ENCODE results near the gene NPPA. TPM values are rescaled to one million over a fixed set of nuclear protein-coding genes. Genes with fewer than 3 reads are reported as not detected.

Gene NPPA
- polyA plus RNA-seq, 1 of the 3 experiments (the other 2 are of a cell fraction) = not detected

- ChIA-PET CTCF (no interaction called here), POLR2A (no interaction called here)
- Histone ChIP-seq H3K9ac (no peak overlapping the region), H3K79me2 (ENCODE audit: insufficient read depth) (peaks cover 46% of the 10 kb centered on the region), H3K9me3 (no peaks in the 10 kb centered on the region), H2AFZ (ENCODE audit: low read depth) (no peak overlapping the region), H3K9me2 (no peaks in the 10 kb centered on the region), H3F3A (replicated peaks; ENCODE audit: insufficient read depth) (no peaks in the 10 kb centered on the region), H3K4me2 (no peak overlapping the region), H4K20me1 (ENCODE audit: insufficient read depth) (peaks cover 4% of the 10 kb centered on the region; the same call in 1 of the 2 replicates), H3K4me1 (ENCODE audit: control insufficient read depth in 1 of 2, insufficient read depth in 2 of 2, low read depth in 1 of 2, low read length in 1 of 2) (peaks cover 0 to under 1% of the 10 kb centered on the region in 2 experiments; a peak in 1 of 4 replicates), H3K27me3 (ENCODE audit: insufficient read depth) (no peaks in the 10 kb centered on the region), H3K36me3 (replicated peaks in 1 of 2; ENCODE audit: control insufficient read depth in 1 of 2, insufficient read depth in 2 of 2, low read length in 1 of 2) (peaks cover 49 to 61% of the 10 kb centered on the region in 2 experiments), H3K27ac (ENCODE audit: low read depth in 2 of 2, low read length in 1 of 2) (no peak overlapping the region), H3K4me3 (ENCODE audit: low read depth in 2 of 2, low read length in 1 of 2) (no peak overlapping the region)
- no peak for DNase-seq
- 93% methylated on average over 5 of the region's 5 CpGs for WGBS (ENCODE audit: low lambda C conversion rate)
- TF ChIP-seq SMC3 (IDR thresholded peaks at IDR 0.05; ENCODE audit: low read depth, low read length) (no peak), GATA2 (CRISPR knock-in tag; IDR thresholded peaks at IDR 0.05) (no peak), SIN3A (IDR thresholded peaks at IDR 0.05; ENCODE audit: borderline replicate concordance, low read depth, low read length) (no peak), FOXJ3 (CRISPR knock-in tag; IDR thresholded peaks at IDR 0.05) (no peak), RXRA (IDR thresholded peaks at IDR 0.05; ENCODE audit: borderline replicate concordance, low read depth) (no peak), PBX3 (IDR thresholded peaks at IDR 0.05) (no peak), MEF2A (IDR thresholded peaks at IDR 0.05; ENCODE audit: borderline replicate concordance, low read depth) (no peak), FOSL2 (IDR thresholded peaks at IDR 0.05; ENCODE audit: borderline replicate concordance, low read depth) (no peak), EP300 (IDR thresholded peaks at IDR 0.05; ENCODE audit: borderline replicate concordance in 1 of 2, low read depth in 1 of 2, low read length in 1 of 2) (no peak)
Observed at GRCh38 chr1:11813021-11813420, 34.6 kb downstream of the NPPA start.

GRCh38 chr1:11807133-11807532, 40.5 kb downstream of the NPPA start:
- H3K27me3 ChIP-seq (ENCODE audit: insufficient read depth) = no peaks in the 10 kb centered on the region
- H4K20me1 ChIP-seq (ENCODE audit: insufficient read depth) = peaks cover 4% of the 10 kb centered on the region; the same call in 1 of the 2 replicates
- no peaks in the 10 kb centered on the region for H3K9me2 ChIP-seq
- no peaks in the 10 kb centered on the region for H3K9me3 ChIP-seq
- H3K4me3 ChIP-seq (ENCODE audit: low read depth in 2 of 2, low read length in 1 of 2) = peak overlapping the region; percentile 87 to 96
- H2AFZ ChIP-seq (ENCODE audit: low read depth) = no peak overlapping the region
- TF ChIP-seq ZBTB33 (IDR thresholded peaks at IDR 0.05; ENCODE audit: borderline replicate concordance, low read depth) (no peak), TAF1 (IDR thresholded peaks at IDR 0.05; ENCODE audit: borderline replicate concordance, low read depth, low read length) (no peak), CTCF (IDR thresholded peaks at IDR 0.05) (no peak), ELF1 (IDR thresholded peaks at IDR 0.05) (no peak), SMC3 (IDR thresholded peaks at IDR 0.05; ENCODE audit: low read depth, low read length) (no peak), JUND (IDR thresholded peaks at IDR 0.05) (no peak), RXRA (IDR thresholded peaks at IDR 0.05; ENCODE audit: borderline replicate concordance, low read depth) (no peak), RCOR1 (IDR thresholded peaks at IDR 0.05; ENCODE audit: low read length) (no peak), NFIC (IDR thresholded peaks at IDR 0.05; ENCODE audit: borderline replicate concordance) (no peak)
- no peak for DNase-seq
- H3K36me3 ChIP-seq (replicated peaks in 1 of 2; ENCODE audit: control insufficient read depth in 1 of 2, insufficient read depth in 2 of 2, low read length in 1 of 2) = peaks cover 34 to 35% of the 10 kb centered on the region in 2 experiments
- peaks cover 34 to 35% of the 10 kb centered on the region in 2 experiments; a peak in 3 of 4 replicates for H3K4me1 ChIP-seq (ENCODE audit: control insufficient read depth in 1 of 2, insufficient read depth in 2 of 2, low read depth in 1 of 2, low read length in 1 of 2)
- POLR2A ChIA-PET = interaction anchor here (1.8 kb wide), 1 partner anchor 102 kb away, joined by 15 read pairs; no protein-coding TSS in a partner anchor
- no peak overlapping the region for H3K27ac ChIP-seq (ENCODE audit: low read depth in 2 of 2, low read length in 1 of 2)
- H3K4me2 ChIP-seq = peak overlapping the region; percentile 95
- WGBS (ENCODE audit: low lambda C conversion rate) = 28% methylated on average over 2 of the region's 2 CpGs
- H3F3A ChIP-seq (replicated peaks; ENCODE audit: insufficient read depth) = no peaks in the 10 kb centered on the region
- H3K9ac ChIP-seq = peak overlapping the region; percentile 89; the same call in 1 of the 2 replicates
- CTCF ChIA-PET = interaction anchor here (0.6 to 2.5 kb wide), 10 partner anchors 13 to 217 kb away, joined by 3 to 12 read pairs (median 4); partner anchors contain the start of gene DRAXIN
- peaks cover 48% of the 10 kb centered on the region for H3K79me2 ChIP-seq (ENCODE audit: insufficient read depth)

All from SK-N-SH (cell line).